Measurements from ENCODE around the gene DYSF.

DYSF gene

GRCh38 chr2:71581026-71581425, 127.7 kb downstream of the DYSF start:
- no peak for DNase-seq

GRCh38 chr2:71583876-71584275, 130.5 kb downstream of the DYSF start:
- no peak for DNase-seq

GRCh38 chr2:71586471-71586870, 133.1 kb downstream of the DYSF start:
- DNase-seq: no peak

GRCh38 chr2:71587509-71588073, 134.2 kb downstream of the DYSF start:
- no peak for DNase-seq

- no peak for DNase-seq
Measured at GRCh38 chr2:71588497-71589170, 135.3 kb downstream of the DYSF start.

- DNase-seq: no peak
Measured at GRCh38 chr2:71589763-71590162, 136.4 kb downstream of the DYSF start.

- DNase-seq: no peak
Measured at GRCh38 chr2:71591044-71591443, 137.7 kb downstream of the DYSF start.

- no peak for DNase-seq
Measured at GRCh38 chr2:71592181-71592711, 138.9 kb downstream of the DYSF start.

- no peak for DNase-seq
Measured at GRCh38 chr2:71595569-71595968, 142.2 kb downstream of the DYSF start.

GRCh38 chr2:71596011-71596410, 142.7 kb downstream of the DYSF start:
- DNase-seq: no peak

- DNase-seq: no peak
Measured at GRCh38 chr2:71597756-71598155, 144.4 kb downstream of the DYSF start.

GRCh38 chr2:71598526-71598925, 145.2 kb downstream of the DYSF start:
- DNase-seq: no peak

GRCh38 chr2:71599038-71599437, 145.7 kb downstream of the DYSF start:
- no peak for DNase-seq

- no peak for DNase-seq
Measured at GRCh38 chr2:71599646-71600236, 146.4 kb downstream of the DYSF start.

- no peak for DNase-seq
Measured at GRCh38 chr2:71600555-71600954, 147.2 kb downstream of the DYSF start.

- no peak for DNase-seq
Measured at GRCh38 chr2:71601136-71602114, 148.1 kb downstream of the DYSF start.

- no peak for DNase-seq
Measured at GRCh38 chr2:71602115-71602495, 148.7 kb downstream of the DYSF start.

GRCh38 chr2:71602581-71602980, 149.2 kb downstream of the DYSF start:
- DNase-seq: no peak

- DNase-seq: no peak
Measured at GRCh38 chr2:71603311-71603811, 150.0 kb downstream of the DYSF start.

GRCh38 chr2:71603851-71604725, 150.7 kb downstream of the DYSF start:
- no peak for DNase-seq

- no peak for DNase-seq
Measured at GRCh38 chr2:71604726-71605120, 151.4 kb downstream of the DYSF start.

GRCh38 chr2:71605173-71605641, 151.8 kb downstream of the DYSF start:
- no peak for DNase-seq

Measured in CD4-positive, alpha-beta T cell treated with Interleukin-12 subunit alpha and Interleukin-12 subunit beta, for 1 hour (primary cell).